Panc1 (cell line): Measurements from ENCODE around the gene RASSF4. TPM values are rescaled to one million over a fixed set of nuclear protein-coding genes. Genes with fewer than 3 reads are reported as not detected.

Experiments
- ATAC-seq: fragments of 200-7000 bp; cut with Tn5 transposase; 2 replicates; pipeline ENCODE4 v1.9.1; 2020; ENCODE audit warnings: mild to moderate bottlenecking, moderate library complexity
- BruUV-seq: library from RNA; stranded (reverse); fragments of 400-500 nt; replicated peaks from 2 replicates; lab custom pipeline; 2021; lab: Mats Ljungman, UMichigan
- CTCF ChIA-PET: fragments of 300-600 bp; sonication (Branson Sonifier 250); formaldehyde crosslinking; loops from one replicate; lab custom pipeline; 2022; ENCODE audit warnings: antibody characterized with exemption; lab: Charles Lee
- POLR2A ChIA-PET: fragments of 300-600 bp; sonication (Branson Sonifier 250); formaldehyde crosslinking; loops from one replicate; lab custom pipeline; 2022; ENCODE audit warnings: antibody characterized with exemption; lab: Charles Lee
- DNase-seq: peaks from one replicate; pipeline ENCODE4 v3.0.0-alpha.2; 2010; ENCODE audit warnings: low read depth, low spot score
- H3K27ac ChIP-seq: 2 replicates; pipeline ENCODE4 v1.5.1; 2011; ENCODE audit warnings: mild to moderate bottlenecking, low read length, inconsistent platforms
- H3K27me3 ChIP-seq: fragments of 200-500 bp; sonication (Bioruptor generic); 2 replicates; pipeline ENCODE4 v1.6.0; 2014; ENCODE audit warnings: low read length, inconsistent platforms; ENCODE audit not compliant: control insufficient read depth, insufficient read depth
- H3K36me3 ChIP-seq: fragments of 200-500 bp; sonication (Bioruptor generic); 2 replicates; pipeline ENCODE4 v1.5.1; 2014; ENCODE audit warnings: inconsistent platforms, mild to moderate bottlenecking, low read length, moderate library complexity; ENCODE audit not compliant: control insufficient read depth, insufficient read depth
- H3K4me1 ChIP-seq: 2 replicates; pipeline ENCODE4 v1.5.1; 2011; ENCODE audit warnings: inconsistent platforms, mild to moderate bottlenecking, low read length, moderate library complexity; ENCODE audit not compliant: control insufficient read depth, insufficient read depth
- H3K4me3 ChIP-seq, 2 experiments: 2 replicates each; pipeline ENCODE4 v1.5.1; 2011 to 2012; ENCODE audit warnings: low read depth in 2 of 2, low read length in 2 of 2, mild to moderate bottlenecking in 2 of 2, inconsistent platforms in 1 of 2, moderate library complexity in 1 of 2
- H3K9me3 ChIP-seq: fragments of 200-500 bp; sonication (Bioruptor generic); 2 replicates; pipeline ENCODE4 v1.5.1; 2014; ENCODE audit warnings: low read depth, mild to moderate bottlenecking, inconsistent platforms, low read length, moderate library complexity; ENCODE audit not compliant: control insufficient read depth, insufficient read depth
- CTCF ChIP-seq: fragments of 450-650 bp; IDR thresholded peaks from 2 replicates; pipeline ENCODE4 v1.5.1; 2017; ENCODE audit warnings: mild to moderate bottlenecking
- POLR2AphosphoS5 ChIP-seq: IDR thresholded peaks from 2 replicates; pipeline ENCODE4 v1.6.1; 2012; ENCODE audit warnings: mild to moderate bottlenecking, low read depth, low read length, moderate library complexity
- REST ChIP-seq, 2 experiments: IDR thresholded peaks; 2 replicates each; pipeline ENCODE4 v1.6.1; 2011 to 2012; ENCODE audit warnings: low read depth in 2 of 2, control low read depth in 1 of 2, low read length in 1 of 2, mild to moderate bottlenecking in 1 of 2, moderate library complexity in 1 of 2; ENCODE audit not compliant: insufficient read depth in 1 of 2
- SIN3A ChIP-seq: IDR thresholded peaks from 2 replicates; pipeline ENCODE4 v1.6.1; 2012; ENCODE audit warnings: low read depth, mild to moderate bottlenecking, low read length, moderate library complexity, borderline replicate concordance; ENCODE audit not compliant: insufficient read depth
- TCF7L2 ChIP-seq: IDR thresholded peaks from 2 replicates; pipeline ENCODE4 v1.6.1; 2011; ENCODE audit warnings: mild to moderate bottlenecking, low read depth, low read length, inconsistent platforms
- in situ Hi-C: cut with HindIII; loops from 2 replicates; pipeline ENCODE4 v1.10.0; 2016; ENCODE audit warnings: low sequenced_read_pairs, low pct_unique_long_range_greater_than_20kb
- intact Hi-C: fragments of 100-400 bp; cut with micrococcal nuclease; formaldehyde crosslinking; loops from one replicate; pipeline ENCODE4 v1.10.0; 2022; ENCODE audit not compliant: unreplicated experiment
- total RNA-seq: library from RNA; stranded (reverse); gene quantifications from one replicate; pipeline ENCODE4 v1.2.1, GENCODE V29; 2021; ENCODE audit not compliant: unreplicated experiment

The RASSF4 gene
- total RNA-seq, 1 experiment from 2014 or later: 13.9 TPM

GRCh38 chr10:44979281-44980191, 19.9 kb downstream of the RASSF4 start:
- Histone ChIP-seq H3K4me3 (peak overlapping the region in 1 of 2 experiments; percentile 83; a peak in 2 of 4 replicates), H3K4me1 (peaks cover 75% of the 10 kb centered on the region), H3K36me3 (no peaks in the 10 kb centered on the region), H3K27ac (peak overlapping the region; percentile 92), H3K27me3 (no peaks in the 10 kb centered on the region), H3K9me3 (no peaks in the 10 kb centered on the region)
- DNase-seq (no peak), ATAC-seq (no peak)
- in situ Hi-C loops (no loop called here), intact Hi-C loops (no loop called here)
- ChIA-PET POLR2A (no interaction called here), CTCF (interaction anchor here (0.6 to 1.4 kb wide), 3 partner anchors 13 to 281 kb away, joined by 3 to 4 read pairs (median 4); no protein-coding TSS in a partner anchor)
- BruUV-seq: no TSS peak
- TF ChIP-seq TCF7L2: no peak
- no peak for TF ChIP-seq REST (IDR thresholded peaks at IDR 0.05; ENCODE audit: insufficient read depth in 1 of 2, low read depth in 2 of 2, low read length in 1 of 2)
- TF ChIP-seq CTCF: no peak
- TF ChIP-seq SIN3A: no peak
- TF ChIP-seq POLR2AphosphoS5: no peak

- intact Hi-C loops: no loop called here
- Histone ChIP-seq H3K27me3 (no peaks in the 10 kb centered on the region), H3K4me1 (peaks cover 72% of the 10 kb centered on the region), H3K4me3 (no peak overlapping the region), H3K36me3 (no peaks in the 10 kb centered on the region), H3K27ac (peak overlapping the region; percentile 92), H3K9me3 (no peaks in the 10 kb centered on the region)
- DNase-seq: no peak
- in situ Hi-C loops: no loop called here
- no peak for TF ChIP-seq SIN3A
- no peak for TF ChIP-seq REST (IDR thresholded peaks at IDR 0.05; ENCODE audit: insufficient read depth in 1 of 2, low read depth in 2 of 2, low read length in 1 of 2)
- no peak for TF ChIP-seq TCF7L2
- TF ChIP-seq POLR2AphosphoS5: no peak
- no peak for TF ChIP-seq CTCF
- no peak for ATAC-seq
- POLR2A ChIA-PET: no interaction called here
- no TSS peak for BruUV-seq
- CTCF ChIA-PET: interaction anchor here (0.6 to 1.2 kb wide), 4 partner anchors 14 to 282 kb away, joined by 3 to 7 read pairs (median 4); no protein-coding TSS in a partner anchor
Measured at GRCh38 chr10:44980309-44981171, 20.9 kb downstream of the RASSF4 start.
